Stimulated activated CD8-positive, alpha-beta memory T cell treated with anti-CD3 and anti-CD28 coated beads, Interleukin-7, amount 100 ng/mL, for 1 hour (primary cell): Measurements from ENCODE around the gene DRAM1.
"Not testable (repeated sequence)": the region's sequence is repeated elsewhere in the genome, so short reads cannot be mapped to it uniquely, and the experiment has no call there.

Source experiments
- DNase-seq, 2 donors: peaks; one replicate each; pipeline ENCODE4 v3.0.0-alpha.2; 2020; ENCODE audit warnings: low read depth in 2 of 2

DRAM1 gene

DNA sequence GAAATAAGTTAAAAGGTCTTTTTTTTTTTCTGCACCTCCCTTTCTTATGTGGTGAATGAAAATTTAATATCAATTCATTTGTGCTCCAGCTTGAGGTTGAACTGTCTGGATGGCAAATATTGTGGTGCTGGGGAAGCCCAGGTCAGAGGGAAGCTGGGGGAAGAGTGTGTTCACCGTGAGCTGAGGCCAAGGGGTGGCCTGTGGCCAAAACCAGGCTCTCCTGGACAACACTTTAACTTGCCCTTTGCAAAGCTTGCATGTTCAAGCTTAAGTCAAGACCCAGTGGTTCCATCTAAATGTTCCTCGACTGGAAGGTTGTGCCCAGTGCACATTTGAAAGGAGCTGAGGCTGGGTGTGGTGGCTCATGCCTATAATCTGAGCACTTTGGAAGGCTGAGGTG is 28.8 kb downstream of the DRAM1 start:
- DNase-seq: no peak

DNA sequence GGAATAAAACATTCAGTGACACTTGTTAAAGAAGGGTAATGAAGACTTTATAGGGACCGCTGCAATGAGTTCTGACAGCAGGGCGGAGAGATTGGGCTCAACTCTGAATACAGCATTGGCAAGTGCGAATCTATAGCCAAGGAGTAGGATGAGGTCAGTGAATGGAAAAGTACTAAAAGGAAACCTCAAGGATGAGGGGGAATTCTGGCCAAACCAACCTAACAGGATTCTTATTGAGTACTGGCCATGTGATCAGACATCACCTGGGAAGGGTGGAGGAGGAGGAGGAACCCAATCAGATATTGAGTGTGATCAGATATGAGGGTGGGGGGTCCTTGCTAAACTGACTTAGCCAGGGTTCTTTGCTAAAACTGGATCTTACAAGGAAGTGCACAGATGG is 31.0 kb downstream of the DRAM1 start:
- DNase-seq: no peak

DNA sequence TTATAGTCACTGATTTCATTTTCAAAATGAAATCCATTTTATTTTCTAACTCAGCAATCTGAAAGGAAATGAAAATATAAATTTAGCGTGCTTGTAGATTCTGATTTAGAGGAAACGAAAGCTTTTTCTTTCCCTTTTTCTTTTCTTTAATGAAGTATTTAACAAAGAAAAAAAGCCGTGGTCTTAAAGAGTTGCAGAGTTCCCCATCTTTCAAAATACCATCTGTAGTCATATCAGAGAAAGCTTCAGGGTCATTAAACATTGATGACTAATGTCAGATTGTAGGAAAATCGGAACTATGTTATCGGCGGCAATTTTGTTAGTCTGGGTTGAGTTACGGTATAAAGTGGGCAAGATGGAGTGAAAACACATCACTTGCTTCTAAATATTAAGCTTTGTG is 32.3 kb downstream of the DRAM1 start:
- DNase-seq: no peak

DNA sequence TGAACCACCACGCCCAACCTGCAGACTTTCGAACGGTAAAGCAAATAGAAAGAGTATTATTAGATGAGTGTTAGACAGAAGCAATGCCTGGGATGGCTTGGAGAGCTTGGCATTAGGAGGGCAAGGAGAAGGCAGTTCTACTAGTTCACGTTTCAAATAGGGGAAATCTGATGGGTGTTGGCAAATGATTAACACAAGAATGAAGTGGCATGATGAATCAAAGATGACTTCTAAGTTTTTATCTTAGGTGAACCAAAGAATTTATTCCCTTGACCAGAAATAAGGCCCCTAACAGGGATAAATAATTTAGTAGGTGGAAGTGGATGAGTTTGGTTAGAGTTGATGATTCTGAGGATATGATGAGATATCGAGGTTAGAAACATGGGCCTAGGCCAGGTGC is 38.5 kb downstream of the DRAM1 start:
- DNase-seq: no peak

DNA sequence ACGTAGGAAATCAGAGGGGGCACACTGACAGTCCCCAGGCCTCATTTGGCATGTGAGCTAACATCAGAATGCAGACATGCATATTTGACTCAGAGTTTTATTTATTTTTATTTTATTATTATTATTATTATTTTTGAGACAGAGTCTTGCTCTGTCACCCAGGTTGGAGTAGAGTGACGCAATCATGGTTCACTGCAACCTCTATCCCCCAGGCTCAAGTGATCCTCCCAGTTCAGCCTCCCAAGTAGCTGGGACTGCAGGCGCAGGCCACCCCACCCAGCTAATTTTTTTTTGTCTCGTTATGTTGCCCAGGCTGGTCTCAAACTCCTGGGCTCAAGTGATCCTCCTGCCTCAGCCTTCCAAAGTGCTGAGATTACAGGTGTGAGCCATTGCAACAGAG is 41.4 kb downstream of the DRAM1 start:
- DNase-seq: not testable (repeated sequence)

DNA sequence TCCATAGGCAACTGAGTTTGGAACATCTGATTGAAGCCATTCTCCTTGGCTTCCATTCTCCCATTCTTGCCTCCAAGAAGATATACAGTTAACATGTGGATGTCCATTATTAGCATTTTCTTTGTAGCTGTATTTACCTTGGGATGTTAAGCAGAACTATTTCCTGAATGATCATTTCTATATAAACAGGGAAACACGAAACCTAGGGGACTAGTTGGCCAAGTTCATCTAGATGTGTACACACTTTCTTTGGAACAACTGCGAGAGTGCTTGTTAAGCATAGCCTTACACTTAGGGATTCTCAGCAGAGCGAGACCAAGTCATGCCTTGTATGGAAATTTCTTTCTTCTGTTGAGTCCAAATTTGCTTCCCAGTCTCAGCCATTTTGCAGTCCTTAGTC is 42.1 kb downstream of the DRAM1 start:
- no peak for DNase-seq

DNA sequence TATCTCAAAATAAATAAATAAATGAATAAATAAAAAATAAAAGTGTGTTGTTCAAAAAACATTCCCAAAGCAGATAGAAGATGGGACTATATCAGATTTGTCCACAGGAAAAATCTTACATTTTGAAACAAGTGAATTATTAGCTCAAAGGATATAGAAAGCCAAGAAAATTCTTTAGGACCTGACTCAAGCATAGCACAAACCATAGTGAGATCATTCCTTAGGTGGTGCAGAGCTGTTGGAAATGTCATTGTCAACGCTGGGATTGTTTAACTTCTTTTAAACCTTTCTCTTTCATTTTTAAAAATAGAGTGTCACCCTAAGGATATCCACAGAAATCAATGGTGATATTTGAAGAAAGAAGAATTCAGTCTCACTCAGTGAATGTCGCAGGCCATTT is 43.5 kb downstream of the DRAM1 start:
- no peak for DNase-seq

DNA sequence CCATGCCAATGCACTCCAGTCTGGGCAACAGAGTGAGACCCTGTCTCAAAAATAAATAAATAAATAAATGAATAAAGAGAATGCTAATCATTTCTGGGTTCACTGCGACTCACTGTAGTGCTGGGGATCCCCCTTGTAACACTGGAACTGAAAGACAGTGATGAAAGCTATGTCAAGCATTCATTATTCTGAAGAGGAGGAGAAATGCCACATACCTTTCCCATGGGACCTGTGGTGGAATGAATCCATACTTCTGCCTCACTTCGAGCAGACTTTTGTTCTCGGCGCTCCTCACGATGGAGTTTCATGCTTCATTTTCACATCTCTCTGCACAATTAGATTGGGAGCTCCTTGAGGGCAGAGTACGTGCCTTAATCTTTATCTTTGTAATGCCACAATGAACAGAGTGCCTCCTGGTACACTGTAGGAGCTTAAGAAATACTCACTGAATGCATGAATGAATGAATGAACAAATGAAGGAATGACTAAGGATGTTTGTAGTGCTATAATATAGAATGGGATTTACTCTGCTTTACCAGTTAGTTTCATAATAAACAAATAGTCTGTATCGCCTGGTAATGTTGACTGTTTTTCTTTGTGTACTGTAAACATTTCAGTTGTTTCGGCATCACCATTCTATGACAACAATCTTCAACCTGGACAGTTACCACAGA is 45.8 kb downstream of the DRAM1 start:
- no peak for DNase-seq

DNA sequence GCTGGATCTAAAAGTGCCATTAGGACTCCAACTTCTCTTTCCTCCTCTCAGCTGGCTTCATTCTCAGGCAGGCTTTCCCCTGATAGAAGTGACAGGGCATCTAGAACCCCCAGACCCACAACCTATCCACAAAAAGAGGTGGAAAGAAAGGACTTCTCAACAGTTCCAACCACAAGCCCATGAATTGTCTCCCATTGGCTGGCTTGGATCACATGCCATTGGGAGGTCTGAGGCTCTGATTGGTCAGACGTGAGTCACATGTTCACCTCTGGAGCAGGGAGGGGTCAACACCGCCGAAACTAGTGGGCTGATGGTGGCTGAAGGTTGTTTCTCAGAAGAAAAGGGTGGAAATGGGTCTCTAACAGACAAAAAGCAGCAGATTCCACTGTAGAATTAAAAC is 47.2 kb downstream of the DRAM1 start:
- DNase-seq: no peak

DNA sequence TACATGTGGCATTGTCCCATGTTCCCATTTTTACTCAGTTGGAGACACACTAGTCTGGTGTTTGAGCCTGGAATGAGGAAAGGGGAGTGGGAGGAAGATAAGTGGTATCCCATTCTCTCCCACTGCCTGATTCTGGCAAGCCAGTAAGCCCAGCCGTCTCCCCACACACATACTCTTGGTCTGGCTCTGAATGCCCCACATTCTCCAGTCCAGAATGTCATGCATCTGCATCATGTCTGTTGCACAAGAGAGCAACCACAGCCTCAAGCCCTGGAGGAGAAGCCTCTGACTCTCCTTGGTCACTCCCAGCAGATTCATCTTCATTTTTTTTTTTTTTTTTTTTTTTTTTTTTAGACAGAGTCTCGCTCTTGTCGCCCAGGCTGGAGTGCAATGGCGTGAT is 48.0 kb downstream of the DRAM1 start:
- DNase-seq: no peak

DNA sequence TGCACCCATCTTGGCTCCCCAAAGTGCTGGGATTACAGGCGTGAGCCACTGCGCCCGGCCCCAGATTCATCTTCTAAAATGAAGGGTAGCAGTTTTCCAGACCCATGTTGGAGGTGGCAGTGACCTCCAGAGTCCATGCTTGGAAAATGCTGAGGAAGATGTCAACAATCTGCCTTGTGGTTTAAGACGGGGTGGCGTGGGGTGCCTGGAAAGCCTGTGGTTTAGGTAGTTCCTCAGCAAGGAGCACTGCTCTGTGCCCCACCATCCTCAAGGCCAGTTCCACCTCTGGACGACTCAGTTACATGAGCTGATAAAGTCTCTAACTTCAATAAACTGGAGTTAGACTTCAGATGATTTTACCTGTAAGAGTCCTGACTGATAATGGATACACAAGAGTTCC is 48.6 kb downstream of the DRAM1 start:
- DNase-seq: no peak

DNA sequence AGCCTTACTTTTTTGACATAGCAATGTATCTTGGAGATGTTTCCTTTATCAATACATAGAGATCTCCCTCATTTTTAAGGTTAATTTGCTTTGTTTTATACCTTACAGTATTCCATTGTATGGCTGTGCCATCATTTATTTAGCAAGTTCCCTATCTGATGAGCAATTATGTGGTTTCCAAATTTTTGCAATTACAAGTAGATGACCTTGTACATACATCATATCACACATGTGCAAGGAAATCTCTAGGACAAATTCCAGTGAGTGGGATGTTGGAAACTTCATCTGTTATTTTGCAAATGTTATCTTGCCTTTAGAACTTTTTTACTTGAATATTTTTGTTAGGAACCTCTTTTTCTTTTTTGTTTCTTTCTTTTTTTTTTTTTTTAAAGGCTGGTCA is 49.7 kb downstream of the DRAM1 start:
- no peak for DNase-seq

DNA sequence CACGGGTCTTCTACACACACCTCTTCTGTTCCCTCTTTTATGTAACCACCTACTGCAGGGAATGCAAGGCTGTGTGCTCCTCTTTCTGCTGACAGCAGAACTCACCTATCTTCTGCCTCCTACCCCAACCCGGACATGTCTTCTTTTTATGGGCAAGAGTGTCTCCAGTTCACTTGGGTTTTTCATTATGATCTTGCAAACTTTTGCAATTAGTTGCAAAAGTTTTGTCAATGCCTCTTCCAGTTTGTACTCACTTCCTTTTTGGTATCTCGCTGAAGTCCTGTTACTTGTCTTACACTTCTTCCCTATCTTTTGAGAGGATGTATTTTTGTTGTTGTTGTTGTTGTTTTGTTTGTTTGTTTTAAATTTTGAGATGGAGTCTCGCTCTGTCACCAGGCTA is 50.6 kb downstream of the DRAM1 start:
- DNase-seq: no peak

DNA sequence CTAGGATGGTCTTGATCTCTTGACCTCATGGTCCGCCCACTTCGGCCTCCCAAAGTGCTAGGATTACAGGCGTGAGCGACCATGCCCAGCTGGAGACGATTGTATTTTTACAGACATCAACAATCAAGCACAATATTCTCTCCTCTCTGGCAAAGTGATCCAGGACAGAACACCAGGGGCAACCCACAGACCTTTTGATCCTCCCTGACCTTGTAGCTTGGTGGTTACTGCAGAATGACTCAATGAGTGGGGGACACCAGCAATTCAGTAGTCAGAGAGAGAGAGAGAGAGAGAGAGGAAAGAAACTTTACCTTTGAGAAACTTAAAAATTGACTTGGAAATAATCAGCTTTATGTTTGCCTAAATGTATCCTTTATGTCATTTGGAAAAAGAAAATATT is 51.2 kb downstream of the DRAM1 start:
- no peak for DNase-seq

DNA sequence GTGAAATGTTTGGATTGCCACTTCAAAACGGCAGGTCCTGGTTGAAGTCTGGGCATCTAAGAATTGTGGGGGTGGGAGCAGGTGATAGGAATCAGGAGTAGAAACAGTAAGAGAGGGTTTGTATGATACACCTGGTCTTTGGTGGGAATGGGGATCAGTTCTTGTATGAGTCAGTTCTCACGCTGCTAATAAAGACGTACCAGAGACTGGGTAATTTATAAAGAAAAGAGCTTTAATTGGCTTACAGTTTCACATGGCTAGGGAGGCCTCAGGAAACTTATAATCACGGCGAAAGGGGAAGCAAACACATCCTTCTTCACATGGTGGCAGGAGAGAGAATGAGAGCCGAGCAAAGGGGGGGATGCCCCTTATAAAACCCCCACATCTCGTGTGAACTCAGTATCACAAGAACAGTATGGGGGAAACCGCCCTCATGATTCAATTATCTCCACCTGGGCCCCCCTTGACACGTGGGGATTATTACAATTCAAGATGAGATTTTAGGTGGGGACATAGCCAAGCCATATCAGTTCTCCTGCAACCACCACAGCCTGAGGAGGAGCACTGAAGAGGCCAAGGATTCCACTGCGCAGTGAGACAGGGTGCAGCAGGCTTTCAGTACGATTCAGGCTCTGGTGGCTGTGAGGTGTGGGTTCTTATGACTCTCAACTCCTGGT is 52.1 kb downstream of the DRAM1 start:
- DNase-seq: no peak

DNA sequence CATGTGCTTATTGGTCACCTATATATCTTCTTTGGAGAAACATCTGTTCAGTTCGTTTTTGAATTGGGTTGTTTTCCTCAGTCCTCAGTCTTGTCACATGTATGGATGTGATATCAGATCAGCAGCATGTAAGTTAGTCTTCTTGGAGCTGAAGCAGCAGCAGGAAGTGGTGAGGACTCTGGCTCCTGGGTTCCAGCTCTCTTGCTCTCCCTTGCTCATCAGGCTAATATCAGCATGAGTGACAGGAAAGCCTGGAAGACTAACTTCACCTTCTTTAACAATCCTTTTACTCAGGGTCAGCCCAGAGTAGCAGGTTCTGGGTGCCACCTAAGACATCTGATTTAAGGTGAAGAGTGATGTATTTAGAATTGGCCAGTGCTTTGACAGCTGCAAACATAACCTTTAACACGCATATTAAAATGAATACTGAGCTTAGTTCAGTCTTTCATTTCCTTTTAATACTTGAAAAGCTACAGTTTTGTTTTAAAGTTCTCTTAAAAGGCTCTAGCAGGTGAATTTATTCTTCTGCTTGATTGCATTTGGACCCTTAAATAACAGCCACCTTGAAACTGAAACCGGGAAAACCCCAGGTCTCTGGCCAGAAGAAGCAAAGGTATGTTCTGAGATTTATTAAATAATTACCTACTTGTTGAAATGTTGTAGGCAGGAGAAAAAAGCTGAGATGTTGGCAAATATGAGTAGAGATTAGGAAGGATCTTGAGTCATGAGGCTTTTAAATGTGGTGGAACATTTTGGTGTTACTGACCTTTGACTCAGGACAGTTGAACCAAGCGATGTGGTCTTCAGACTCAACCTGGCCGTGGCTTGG is 54.3 kb downstream of the DRAM1 start:
- no peak for DNase-seq

DNA sequence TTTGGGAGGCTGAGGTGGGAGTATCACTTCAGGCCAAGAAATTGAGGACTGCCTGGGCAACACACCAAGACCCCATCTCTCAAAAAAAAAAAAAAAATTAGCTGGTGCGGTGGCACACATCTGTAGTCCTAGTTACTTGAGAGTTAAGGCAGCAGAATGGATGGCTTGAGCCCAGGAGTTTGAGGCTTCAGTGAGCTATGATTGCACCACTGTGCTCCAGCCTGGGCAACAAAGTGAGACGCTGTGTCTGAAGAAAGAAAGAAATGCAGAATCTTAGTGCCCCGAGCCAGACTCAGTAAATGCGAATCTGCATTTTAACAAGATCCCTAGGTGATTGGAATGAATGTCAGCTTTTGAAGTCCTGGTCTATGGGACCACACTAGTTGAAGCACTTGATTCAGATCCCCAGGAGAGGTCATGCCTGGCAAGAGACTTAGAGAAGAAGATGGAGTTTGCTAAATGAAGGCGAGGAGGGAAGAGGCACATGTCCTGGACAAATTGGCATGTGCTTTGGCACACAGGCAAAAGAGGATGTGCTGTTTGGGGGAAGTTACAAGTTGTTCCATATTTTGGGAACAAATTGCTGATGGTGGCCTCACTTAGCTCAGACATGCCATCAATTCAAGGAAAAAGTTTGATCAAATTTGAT is 56.6 kb downstream of the DRAM1 start:
- no peak for DNase-seq

DNA sequence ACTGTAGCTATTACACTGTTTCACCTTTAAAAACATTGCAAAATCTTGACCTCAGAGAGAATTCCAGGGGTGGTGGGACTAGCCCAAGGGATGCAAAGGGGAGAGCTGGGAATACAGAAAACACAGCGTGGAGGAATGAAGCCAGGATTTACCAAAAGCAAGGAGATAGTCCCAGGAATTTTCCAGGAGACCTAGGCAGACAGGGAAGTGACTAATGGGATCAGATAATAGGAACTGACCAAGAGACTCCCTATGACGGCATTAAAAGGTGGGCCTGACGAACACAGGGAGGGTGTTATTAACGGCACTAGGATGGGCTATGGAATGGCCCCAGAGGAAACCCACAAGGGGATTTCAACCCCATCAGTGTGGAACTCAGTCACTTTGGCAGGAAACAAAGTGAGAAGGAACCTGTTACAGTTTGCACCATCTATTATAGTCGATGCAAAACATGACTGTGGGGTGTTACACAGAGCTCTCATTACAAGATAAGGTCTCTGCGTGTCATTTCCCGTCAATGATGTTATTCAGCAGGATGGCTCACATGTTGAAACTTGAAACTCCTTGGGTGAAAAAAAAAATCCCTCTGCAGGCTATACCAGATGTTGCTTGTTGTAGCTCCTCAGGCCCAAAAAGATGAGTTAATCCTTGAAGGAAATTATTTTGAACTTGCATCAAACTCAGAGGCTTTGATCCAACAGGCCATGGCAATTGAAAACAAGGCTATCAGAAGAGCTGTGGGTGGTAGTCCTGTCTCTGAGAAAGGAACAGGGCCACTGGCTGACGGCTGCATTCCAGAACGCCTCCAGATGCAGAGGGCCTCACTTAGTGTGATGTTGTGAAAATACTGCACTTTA is 58.7 kb downstream of the DRAM1 start:
- DNase-seq: no peak

DNA sequence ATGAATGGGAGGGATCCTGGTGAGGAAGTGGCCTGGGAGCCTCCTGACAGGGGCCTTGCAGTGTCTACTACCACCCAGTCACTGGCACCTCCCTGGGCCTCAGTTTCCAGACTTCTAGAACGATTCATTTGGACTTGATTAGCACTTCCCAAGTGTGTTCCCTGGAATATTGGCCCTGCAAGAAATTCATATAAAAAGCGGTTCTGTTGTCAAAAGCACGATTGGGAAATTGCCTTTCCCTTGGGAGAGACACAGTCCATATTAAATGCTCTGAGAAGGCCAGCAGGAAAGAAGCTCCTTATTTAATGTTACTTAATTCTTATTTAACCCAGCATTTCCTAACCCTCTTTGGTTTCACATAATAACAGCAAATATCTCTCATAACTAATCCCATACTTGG is 61.9 kb downstream of the DRAM1 start:
- no peak for DNase-seq

DNA sequence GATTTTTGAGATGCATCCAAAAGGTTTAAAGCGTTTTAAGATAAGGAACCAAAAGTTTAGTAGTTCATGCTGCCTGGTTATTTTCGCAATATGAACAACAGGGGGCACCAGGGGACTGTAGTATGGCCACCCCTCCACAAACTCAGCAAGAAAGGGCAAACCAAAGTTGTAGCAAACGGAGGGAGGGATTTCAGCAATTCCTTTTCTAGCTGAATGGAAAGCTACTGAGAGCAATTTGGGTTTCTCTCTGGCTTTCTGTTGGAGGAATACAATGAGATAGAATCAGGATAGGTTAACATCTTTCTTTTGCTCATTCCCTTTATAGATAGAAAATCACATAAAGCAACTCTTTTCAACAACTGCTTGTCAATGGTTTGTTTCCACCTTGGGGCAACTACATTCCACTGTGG is 62.5 kb downstream of the DRAM1 start:
- peak; percentile 16 to 17 for DNase-seq

DNA sequence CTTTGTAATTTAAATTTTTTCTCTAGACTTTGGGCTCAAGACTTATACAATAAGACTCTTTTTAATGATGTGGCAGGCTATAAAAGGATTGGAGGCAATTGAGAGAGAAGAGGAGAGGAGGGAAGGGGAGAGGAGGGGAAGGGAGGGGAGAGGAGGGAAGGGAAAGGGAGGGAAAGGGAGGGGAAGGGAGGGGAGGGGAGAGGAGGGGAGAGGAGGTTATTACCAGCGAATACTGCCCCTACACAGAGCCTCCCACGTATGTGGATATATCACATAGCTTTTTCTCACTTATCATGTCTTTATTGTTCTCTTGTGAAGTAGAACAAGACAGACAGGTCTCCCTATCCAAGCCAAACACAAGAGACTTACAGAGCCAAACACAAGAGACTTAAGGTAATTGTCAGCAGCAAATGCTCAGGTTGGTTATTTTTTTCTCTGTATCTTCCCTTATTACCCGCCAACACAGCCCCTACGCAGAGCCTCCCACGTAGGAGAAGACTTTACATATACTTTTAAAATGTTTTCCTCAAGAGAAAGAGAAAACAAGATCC is 63.1 kb downstream of the DRAM1 start:
- no peak for DNase-seq
